ENCODE data around the gene IQGAP2. TPM values are rescaled to one million over a fixed set of nuclear protein-coding genes. Genes with fewer than 3 reads are reported as not detected.

IQGAP2 gene
- total and polyA plus RNA-seq, 9 donors, result 5.4 to 18.9 (median 9.5) TPM

- Histone ChIP-seq H3K4me1 (ENCODE audit: control insufficient read depth, insufficient read depth, low read length) (no peaks in the 10 kb centered on the region), H3K36me3 (ENCODE audit: control insufficient read depth, insufficient read depth, low read length) (no peaks in the 10 kb centered on the region), H3K9me3 (replicated peaks; ENCODE audit: control insufficient read depth, low read depth, low read length) (no peaks in the 10 kb centered on the region), H3K4me3 (ENCODE audit: low read length) (no peak overlapping the region), H3K27me3 (ENCODE audit: control insufficient read depth, insufficient read depth, low read length) (no peaks in the 10 kb centered on the region), H3K27ac (ENCODE audit: low read length) (no peak overlapping the region)
- DNase-seq, result peak; percentile 36
- no CpG with 5 or more reads among the region's 2 CpGs for WGBS (ENCODE audit: insufficient coverage)
These were observed 46.5 kb downstream of the IQGAP2 start for GRCh38 chr5:76449606-76450005.

- H3K36me3 ChIP-seq (ENCODE audit: control insufficient read depth, insufficient read depth, low read length), result no peaks in the 10 kb centered on the region
- no peaks in the 10 kb centered on the region for H3K4me1 ChIP-seq (ENCODE audit: control insufficient read depth, insufficient read depth, low read length)
- no peaks in the 10 kb centered on the region for H3K27me3 ChIP-seq (ENCODE audit: control insufficient read depth, insufficient read depth, low read length)
- no CpG with 5 or more reads among the region's 3 CpGs for WGBS (ENCODE audit: insufficient coverage)
- H3K9me3 ChIP-seq (replicated peaks; ENCODE audit: control insufficient read depth, low read depth, low read length), result no peaks in the 10 kb centered on the region
- H3K4me3 ChIP-seq (ENCODE audit: low read length), result no peak overlapping the region
- no peak overlapping the region for H3K27ac ChIP-seq (ENCODE audit: low read length)
- no peak for DNase-seq
These were observed 47.0 kb downstream of the IQGAP2 start for GRCh38 chr5:76450054-76450453.

GRCh38 chr5:76451031-76451701, 48.1 kb downstream of the IQGAP2 start:
- Histone ChIP-seq H3K27ac (ENCODE audit: low read length) (no peak overlapping the region), H3K4me3 (ENCODE audit: low read length) (no peak overlapping the region), H3K9me3 (replicated peaks; ENCODE audit: control insufficient read depth, low read depth, low read length) (no peaks in the 10 kb centered on the region), H3K27me3 (ENCODE audit: control insufficient read depth, insufficient read depth, low read length) (no peaks in the 10 kb centered on the region), H3K36me3 (ENCODE audit: control insufficient read depth, insufficient read depth, low read length) (no peaks in the 10 kb centered on the region), H3K4me1 (ENCODE audit: control insufficient read depth, insufficient read depth, low read length) (no peaks in the 10 kb centered on the region)
- no peak for DNase-seq
- WGBS (ENCODE audit: insufficient coverage), result 87% methylated on average over 4 of the region's 6 CpGs

- no CpG with 5 or more reads among the region's 4 CpGs for WGBS (ENCODE audit: insufficient coverage)
- DNase-seq, result peak; percentile 32
- no peaks in the 10 kb centered on the region for H3K4me1 ChIP-seq (ENCODE audit: control insufficient read depth, insufficient read depth, low read length)
- no peak overlapping the region for H3K27ac ChIP-seq (ENCODE audit: low read length)
- no peaks in the 10 kb centered on the region for H3K36me3 ChIP-seq (ENCODE audit: control insufficient read depth, insufficient read depth, low read length)
- no peaks in the 10 kb centered on the region for H3K27me3 ChIP-seq (ENCODE audit: control insufficient read depth, insufficient read depth, low read length)
- no peaks in the 10 kb centered on the region for H3K9me3 ChIP-seq (replicated peaks; ENCODE audit: control insufficient read depth, low read depth, low read length)
- H3K4me3 ChIP-seq (ENCODE audit: low read length), result no peak overlapping the region
These were observed 52.5 kb downstream of the IQGAP2 start for GRCh38 chr5:76455531-76456133.

GRCh38 chr5:76456258-76456657, 53.2 kb downstream of the IQGAP2 start:
- H3K4me3 ChIP-seq (ENCODE audit: low read length), result no peak overlapping the region
- no peaks in the 10 kb centered on the region for H3K4me1 ChIP-seq (ENCODE audit: control insufficient read depth, insufficient read depth, low read length)
- no peaks in the 10 kb centered on the region for H3K27me3 ChIP-seq (ENCODE audit: control insufficient read depth, insufficient read depth, low read length)
- H3K36me3 ChIP-seq (ENCODE audit: control insufficient read depth, insufficient read depth, low read length), result no peaks in the 10 kb centered on the region
- no peak overlapping the region for H3K27ac ChIP-seq (ENCODE audit: low read length)
- DNase-seq, result no peak
- 85% methylated on average over 3 of the region's 4 CpGs for WGBS (ENCODE audit: insufficient coverage)
- H3K9me3 ChIP-seq (replicated peaks; ENCODE audit: control insufficient read depth, low read depth, low read length), result no peaks in the 10 kb centered on the region

- no peaks in the 10 kb centered on the region for H3K9me3 ChIP-seq (replicated peaks; ENCODE audit: control insufficient read depth, low read depth, low read length)
- H3K27ac ChIP-seq (ENCODE audit: low read length), result no peak overlapping the region
- WGBS (ENCODE audit: insufficient coverage), result no CpG with 5 or more reads among the region's 4 CpGs
- H3K36me3 ChIP-seq (ENCODE audit: control insufficient read depth, insufficient read depth, low read length), result no peaks in the 10 kb centered on the region
- no peaks in the 10 kb centered on the region for H3K27me3 ChIP-seq (ENCODE audit: control insufficient read depth, insufficient read depth, low read length)
- no peaks in the 10 kb centered on the region for H3K4me1 ChIP-seq (ENCODE audit: control insufficient read depth, insufficient read depth, low read length)
- no peak overlapping the region for H3K4me3 ChIP-seq (ENCODE audit: low read length)
- no peak for DNase-seq
These were observed 54.8 kb downstream of the IQGAP2 start for GRCh38 chr5:76457674-76458485.

GRCh38 chr5:76458486-76458830, 55.4 kb downstream of the IQGAP2 start:
- H3K4me3 ChIP-seq (ENCODE audit: low read length), result no peak overlapping the region
- H3K27ac ChIP-seq (ENCODE audit: low read length), result no peak overlapping the region
- H3K9me3 ChIP-seq (replicated peaks; ENCODE audit: control insufficient read depth, low read depth, low read length), result no peaks in the 10 kb centered on the region
- no peaks in the 10 kb centered on the region for H3K27me3 ChIP-seq (ENCODE audit: control insufficient read depth, insufficient read depth, low read length)
- H3K36me3 ChIP-seq (ENCODE audit: control insufficient read depth, insufficient read depth, low read length), result no peaks in the 10 kb centered on the region
- no peaks in the 10 kb centered on the region for H3K4me1 ChIP-seq (ENCODE audit: control insufficient read depth, insufficient read depth, low read length)
- DNase-seq, result no peak
- WGBS (ENCODE audit: insufficient coverage), result no CpG with 5 or more reads among the region's 1 CpG

GRCh38 chr5:76460104-76460503, 57.0 kb downstream of the IQGAP2 start:
- Histone ChIP-seq H3K4me3 (ENCODE audit: low read length) (no peak overlapping the region), H3K9me3 (replicated peaks; ENCODE audit: control insufficient read depth, low read depth, low read length) (no peaks in the 10 kb centered on the region), H3K36me3 (ENCODE audit: control insufficient read depth, insufficient read depth, low read length) (no peaks in the 10 kb centered on the region), H3K27ac (ENCODE audit: low read length) (no peak overlapping the region), H3K4me1 (ENCODE audit: control insufficient read depth, insufficient read depth, low read length) (no peaks in the 10 kb centered on the region), H3K27me3 (ENCODE audit: control insufficient read depth, insufficient read depth, low read length) (no peaks in the 10 kb centered on the region)
- DNase-seq, result no peak
- 87% methylated on average over 3 of the region's 3 CpGs for WGBS (ENCODE audit: insufficient coverage)

- H3K36me3 ChIP-seq (ENCODE audit: control insufficient read depth, insufficient read depth, low read length), result no peaks in the 10 kb centered on the region
- H3K9me3 ChIP-seq (replicated peaks; ENCODE audit: control insufficient read depth, low read depth, low read length), result no peaks in the 10 kb centered on the region
- WGBS (ENCODE audit: insufficient coverage), result 75% methylated on average over 2 of the region's 7 CpGs
- no peaks in the 10 kb centered on the region for H3K4me1 ChIP-seq (ENCODE audit: control insufficient read depth, insufficient read depth, low read length)
- DNase-seq, result no peak
- H3K4me3 ChIP-seq (ENCODE audit: low read length), result no peak overlapping the region
- H3K27ac ChIP-seq (ENCODE audit: low read length), result no peak overlapping the region
- H3K27me3 ChIP-seq (ENCODE audit: control insufficient read depth, insufficient read depth, low read length), result no peaks in the 10 kb centered on the region
These were observed 59.1 kb downstream of the IQGAP2 start for GRCh38 chr5:76462097-76462667.

GRCh38 chr5:76467216-76467615, 64.1 kb downstream of the IQGAP2 start:
- H3K4me3 ChIP-seq (ENCODE audit: low read length), result no peak overlapping the region
- no peaks in the 10 kb centered on the region for H3K9me3 ChIP-seq (replicated peaks; ENCODE audit: control insufficient read depth, low read depth, low read length)
- WGBS (ENCODE audit: insufficient coverage), result no CpG with 5 or more reads among the region's 1 CpG
- H3K27me3 ChIP-seq (ENCODE audit: control insufficient read depth, insufficient read depth, low read length), result no peaks in the 10 kb centered on the region
- no peaks in the 10 kb centered on the region for H3K4me1 ChIP-seq (ENCODE audit: control insufficient read depth, insufficient read depth, low read length)
- no peak overlapping the region for H3K27ac ChIP-seq (ENCODE audit: low read length)
- DNase-seq, result no peak
- H3K36me3 ChIP-seq (ENCODE audit: control insufficient read depth, insufficient read depth, low read length), result no peaks in the 10 kb centered on the region
